ENCODE results near the gene CACNB3. TPM values are rescaled to one million over a fixed set of nuclear protein-coding genes. Genes with fewer than 3 reads are reported as not detected.

The CACNB3 gene
- total RNA-seq, 1 experiment from 2014 or later = 23.8 TPM

- TF ChIP-seq EZH2 (IDR thresholded peaks at IDR 0.05; ENCODE audit: borderline replicate concordance, low read depth, low read length, poor library complexity, severe bottlenecking) (no peak), CTCF (conservative IDR thresholded peaks at IDR 0.05; ENCODE audit: low read depth, low read length) (no peak)
- H3K27me3 ChIP-seq (replicated peaks; ENCODE audit: insufficient read depth, low read depth, low read length, poor library complexity) = no peaks in the 10 kb centered on the region
- POLR2A ChIA-PET (ENCODE audit: low non-redundant PET) = no interaction called here
- CTCF ChIA-PET = no interaction called here
- DNase-seq (ENCODE audit: low spot score) = no peak
- H3K9me3 ChIP-seq (ENCODE audit: low read depth, low read length, poor library complexity, severe bottlenecking) = no peaks in the 10 kb centered on the region
- no peak overlapping the region for H3K27ac ChIP-seq (ENCODE audit: low read depth, low read length, poor library complexity, severe bottlenecking)
- H3K4me3 ChIP-seq (ENCODE audit: low read depth, low read length, poor library complexity, severe bottlenecking) = no peak overlapping the region
- no TSS peak for BruUV-seq (replicated peaks)
- no peaks in the 10 kb centered on the region for H3K4me1 ChIP-seq (ENCODE audit: insufficient read depth, low read length, poor library complexity, severe bottlenecking)
- H3K36me3 ChIP-seq (ENCODE audit: insufficient read depth, low read length, poor library complexity, severe bottlenecking) = no peaks in the 10 kb centered on the region
- intact Hi-C loops (cut with micrococcal nuclease; ENCODE audit: unreplicated experiment) = no loop called here
These were observed 17.8 kb upstream of the CACNB3 start for GRCh38 chr12:48800457-48800856.

- no peaks in the 10 kb centered on the region for H3K27me3 ChIP-seq (replicated peaks; ENCODE audit: insufficient read depth, low read depth, low read length, poor library complexity)
- no TSS peak for BruUV-seq (replicated peaks)
- H3K27ac ChIP-seq (ENCODE audit: low read depth, low read length, poor library complexity, severe bottlenecking) = no peak overlapping the region
- intact Hi-C loops (cut with micrococcal nuclease; ENCODE audit: unreplicated experiment) = no loop called here
- no peak for DNase-seq (ENCODE audit: low spot score)
- no peak for TF ChIP-seq EZH2 (IDR thresholded peaks at IDR 0.05; ENCODE audit: borderline replicate concordance, low read depth, low read length, poor library complexity, severe bottlenecking)
- no peak for TF ChIP-seq CTCF (conservative IDR thresholded peaks at IDR 0.05; ENCODE audit: low read depth, low read length)
- no peaks in the 10 kb centered on the region for H3K36me3 ChIP-seq (ENCODE audit: insufficient read depth, low read length, poor library complexity, severe bottlenecking)
- H3K9me3 ChIP-seq (ENCODE audit: low read depth, low read length, poor library complexity, severe bottlenecking) = no peaks in the 10 kb centered on the region
- no peaks in the 10 kb centered on the region for H3K4me1 ChIP-seq (ENCODE audit: insufficient read depth, low read length, poor library complexity, severe bottlenecking)
- POLR2A ChIA-PET (ENCODE audit: low non-redundant PET) = no interaction called here
- CTCF ChIA-PET = interaction anchor here (0.9 kb wide), 1 partner anchor 245 kb away, joined by 7 read pairs; no protein-coding TSS in a partner anchor
- H3K4me3 ChIP-seq (ENCODE audit: low read depth, low read length, poor library complexity, severe bottlenecking) = no peak overlapping the region
These were observed 17.3 kb upstream of the CACNB3 start for GRCh38 chr12:48800971-48801370.

GRCh38 chr12:48803675-48804074, 14.6 kb upstream of the CACNB3 start:
- intact Hi-C loops (cut with micrococcal nuclease; ENCODE audit: unreplicated experiment) = no loop called here
- ChIA-PET CTCF (no interaction called here), POLR2A (ENCODE audit: low non-redundant PET) (no interaction called here)
- TF ChIP-seq CTCF (conservative IDR thresholded peaks at IDR 0.05; ENCODE audit: low read depth, low read length) (no peak), EZH2 (IDR thresholded peaks at IDR 0.05; ENCODE audit: borderline replicate concordance, low read depth, low read length, poor library complexity, severe bottlenecking) (no peak)
- no TSS peak for BruUV-seq (replicated peaks)
- Histone ChIP-seq H3K4me3 (ENCODE audit: low read depth, low read length, poor library complexity, severe bottlenecking) (no peak overlapping the region), H3K9me3 (ENCODE audit: low read depth, low read length, poor library complexity, severe bottlenecking) (no peaks in the 10 kb centered on the region), H3K27ac (ENCODE audit: low read depth, low read length, poor library complexity, severe bottlenecking) (no peak overlapping the region), H3K4me1 (ENCODE audit: insufficient read depth, low read length, poor library complexity, severe bottlenecking) (no peaks in the 10 kb centered on the region), H3K36me3 (ENCODE audit: insufficient read depth, low read length, poor library complexity, severe bottlenecking) (no peaks in the 10 kb centered on the region), H3K27me3 (replicated peaks; ENCODE audit: insufficient read depth, low read depth, low read length, poor library complexity) (no peaks in the 10 kb centered on the region)
- no peak for DNase-seq (ENCODE audit: low spot score)
